Measurements from ENCODE around the gene NTF3.

Gene NTF3

GRCh38 chr12:5432011-5432400 lies at the start of gene NTF3:
TSS of gene NTF3 (plus strand) at chr12:5432108. CDS start at chr12:5432325, 217 bp downstream.
- no peak for DNase-seq

- DNase-seq, result no peak
Measured at GRCh38 chr12:5384015-5384414, 47.9 kb upstream of the NTF3 start.

- no peak for DNase-seq
Measured at GRCh38 chr12:5388581-5389535, 43.0 kb upstream of the NTF3 start.

DNA sequence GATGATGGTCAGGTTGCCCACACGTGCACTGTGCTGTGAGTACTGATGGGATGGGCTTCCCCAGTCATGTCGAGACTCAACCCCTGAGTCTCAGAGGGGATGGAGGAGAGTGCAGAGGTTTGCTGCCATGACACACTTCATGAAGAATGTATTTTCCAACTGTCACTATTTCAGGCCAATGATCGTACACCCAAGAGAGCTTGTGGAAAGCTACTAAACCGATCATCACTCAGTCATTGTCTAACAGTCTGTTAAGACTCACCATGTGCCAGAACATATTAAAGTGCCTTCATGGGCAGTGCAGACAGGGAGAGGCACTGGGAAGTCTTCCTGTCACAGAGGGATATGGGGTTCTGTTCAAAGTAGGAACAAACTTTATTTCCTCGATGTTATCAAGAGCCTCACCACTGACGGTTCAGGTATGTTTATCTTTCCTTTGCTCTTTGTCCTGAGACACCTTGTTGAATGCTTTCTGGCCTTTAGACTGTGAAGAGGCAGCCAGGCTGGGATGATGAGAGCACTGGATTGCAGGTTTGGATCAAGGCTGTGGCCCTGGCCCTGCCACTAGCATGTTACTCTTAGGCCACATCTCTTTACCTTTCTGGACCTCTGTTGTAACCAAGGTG lies 41.6 kb upstream of the NTF3 start:
- no peak for DNase-seq

DNA sequence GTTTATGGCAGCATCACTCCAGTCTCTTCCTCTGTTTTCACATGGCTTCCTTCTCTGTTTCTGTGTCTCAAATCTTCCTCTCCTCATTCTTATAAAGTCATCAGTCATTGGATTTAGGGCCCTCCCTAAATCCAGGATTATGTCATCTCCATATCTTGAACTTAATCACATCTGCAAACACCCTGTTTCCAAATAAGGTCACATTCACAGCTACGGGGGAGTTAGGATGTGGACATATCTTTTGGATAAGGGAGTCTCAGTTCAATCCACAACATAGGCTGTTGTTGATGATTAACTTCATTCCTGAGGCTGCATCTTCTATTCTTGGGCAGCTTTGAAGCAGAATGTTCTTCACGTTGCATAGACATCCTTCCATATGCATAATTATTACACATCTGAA lies 40.3 kb upstream of the NTF3 start:
- DNase-seq, result no peak

- no peak for DNase-seq
Measured at GRCh38 chr12:5392961-5393360, 38.9 kb upstream of the NTF3 start.

GRCh38 chr12:5395443-5396271 lies 36.3 kb upstream of the NTF3 start:
- DNase-seq, result no peak

DNA sequence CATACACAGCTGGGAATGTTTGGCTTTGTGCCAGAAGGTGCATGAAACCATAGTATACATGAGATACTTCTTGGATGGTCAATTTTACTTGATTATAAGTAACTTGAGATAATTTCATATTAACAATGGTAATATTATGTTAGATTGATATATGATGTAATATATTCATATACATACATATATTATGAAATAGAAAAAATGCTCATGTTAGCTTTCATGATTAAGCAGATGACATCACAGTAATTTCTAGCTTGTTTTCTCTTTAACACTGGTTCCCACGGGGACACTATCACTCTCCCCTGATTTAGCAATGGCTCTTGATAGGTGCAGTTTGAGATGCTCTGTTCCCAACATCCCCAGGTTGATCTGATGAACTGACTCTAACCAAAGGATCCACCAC lies 35.4 kb upstream of the NTF3 start:
- DNase-seq, result no peak

DNA sequence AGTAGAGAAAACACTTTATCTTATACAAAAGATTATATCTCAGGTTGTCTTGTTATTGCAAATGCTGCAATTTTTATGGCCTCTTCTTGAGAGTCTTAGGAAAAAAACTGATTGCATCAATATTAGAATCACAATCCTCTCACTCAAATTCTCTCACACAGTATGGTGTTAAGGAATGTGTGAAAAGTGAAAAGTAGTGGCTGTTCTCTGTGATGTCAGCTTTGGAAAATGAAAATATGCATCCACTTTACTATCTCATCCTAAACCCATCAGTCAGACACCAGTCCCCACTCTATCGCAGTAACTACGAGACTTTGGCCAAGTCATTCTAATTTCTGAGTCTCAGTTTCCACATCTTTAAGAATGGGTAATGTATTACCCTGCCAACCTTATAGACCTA lies 32.6 kb upstream of the NTF3 start:
- DNase-seq, result no peak

DNA sequence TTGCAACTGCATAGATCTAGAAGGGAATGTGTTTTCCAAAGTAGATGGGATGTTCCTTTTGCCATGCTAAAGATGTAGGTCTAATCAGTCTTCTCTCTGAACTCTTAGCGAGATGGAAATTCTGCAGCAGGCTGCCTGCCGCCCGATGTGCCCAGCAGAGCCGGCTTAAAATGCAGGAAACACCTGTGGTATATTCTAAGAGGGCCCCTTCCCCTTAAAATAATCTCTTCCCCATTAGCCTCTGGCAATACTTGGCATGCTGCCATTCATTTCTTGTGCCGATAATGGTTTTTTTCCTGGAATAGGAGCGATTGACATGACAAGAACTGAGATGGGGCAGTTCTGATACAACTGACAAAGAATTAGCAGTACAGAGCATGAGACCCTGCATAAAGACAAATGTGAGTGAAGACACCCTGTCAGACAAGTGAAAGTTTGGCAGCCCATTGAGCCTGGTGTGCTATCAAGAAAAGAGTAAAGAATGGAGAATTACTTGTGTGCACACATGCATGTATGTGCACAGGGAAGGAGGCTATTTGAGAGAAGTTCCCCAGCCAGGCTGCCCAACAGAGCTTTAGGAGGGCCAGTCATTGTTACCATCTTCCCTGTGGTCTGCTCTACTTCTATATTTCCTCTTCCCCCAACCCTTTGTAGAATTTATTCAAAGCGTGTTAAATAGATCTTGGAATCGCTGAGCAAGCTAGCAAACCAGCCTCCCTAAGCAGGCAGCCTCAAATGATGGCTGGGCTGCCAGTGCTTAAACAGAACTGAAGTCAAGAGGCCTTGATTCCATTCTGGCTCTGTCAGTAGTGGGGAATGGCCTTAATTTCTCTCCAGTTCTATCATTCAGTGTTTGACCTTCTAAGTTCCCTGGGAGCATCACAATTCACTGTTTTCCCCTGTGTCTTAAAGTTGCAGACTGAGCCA lies 29.6 kb upstream of the NTF3 start:
- DNase-seq, result no peak

DNA sequence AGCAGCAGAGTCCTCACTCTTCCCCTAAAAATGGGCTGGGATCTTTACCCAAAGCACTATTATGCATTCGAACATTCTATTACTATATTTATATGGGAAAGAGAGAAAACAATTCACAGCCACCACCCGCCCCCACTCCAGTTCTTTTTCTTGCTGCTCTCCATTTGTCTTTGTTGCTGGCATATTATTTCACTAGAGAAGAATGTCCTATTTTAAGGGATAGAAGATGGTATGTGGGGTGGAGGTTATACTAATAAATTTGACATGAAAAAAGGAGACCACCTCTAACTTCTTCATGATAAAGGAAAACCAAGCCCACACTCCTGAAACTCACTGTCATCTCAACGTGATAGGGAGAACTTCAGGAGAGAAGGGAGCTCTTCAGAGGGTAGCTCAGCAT lies 28.5 kb upstream of the NTF3 start:
- no peak for DNase-seq

DNA sequence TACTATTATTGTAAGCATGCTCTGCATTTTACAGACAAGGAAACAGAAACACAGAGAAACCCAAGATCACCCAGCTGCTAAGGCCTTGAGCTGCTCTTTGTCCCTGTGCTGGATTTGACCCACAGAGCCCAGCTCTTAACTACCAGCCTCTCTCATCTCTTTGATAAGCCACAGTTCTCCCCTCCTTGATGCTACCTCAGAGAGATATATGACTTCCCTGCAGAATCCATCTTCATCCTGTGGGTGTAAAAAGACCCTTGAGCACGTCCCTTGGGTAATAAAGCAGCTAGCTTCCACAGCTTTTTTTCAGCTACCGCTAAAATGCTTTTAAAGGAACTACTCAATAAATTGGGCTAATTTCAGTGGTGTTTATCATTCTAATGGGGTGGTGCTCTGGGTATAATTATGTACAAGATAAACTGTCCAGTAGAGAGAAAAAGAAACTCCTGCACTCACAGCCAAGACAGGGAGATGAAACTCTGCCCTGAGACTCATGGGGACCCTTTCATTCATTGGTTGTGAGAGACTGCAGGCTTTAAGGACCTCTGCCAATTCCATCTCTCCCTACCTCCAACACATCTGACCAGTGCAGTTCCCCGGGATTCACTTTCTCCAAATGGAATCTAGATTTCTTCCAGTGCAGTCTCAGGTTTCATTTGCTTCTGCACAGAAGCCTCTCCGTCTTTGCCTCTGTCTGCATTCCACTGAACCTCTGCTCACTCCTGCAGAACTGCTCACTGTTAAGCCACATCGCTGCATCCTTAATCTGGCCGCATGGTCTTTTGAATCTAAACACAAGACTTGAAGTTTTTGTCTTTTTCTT lies 24.7 kb upstream of the NTF3 start:
- no peak for DNase-seq

- DNase-seq, result no peak
Measured at GRCh38 chr12:5409619-5410018, 22.3 kb upstream of the NTF3 start.

DNA sequence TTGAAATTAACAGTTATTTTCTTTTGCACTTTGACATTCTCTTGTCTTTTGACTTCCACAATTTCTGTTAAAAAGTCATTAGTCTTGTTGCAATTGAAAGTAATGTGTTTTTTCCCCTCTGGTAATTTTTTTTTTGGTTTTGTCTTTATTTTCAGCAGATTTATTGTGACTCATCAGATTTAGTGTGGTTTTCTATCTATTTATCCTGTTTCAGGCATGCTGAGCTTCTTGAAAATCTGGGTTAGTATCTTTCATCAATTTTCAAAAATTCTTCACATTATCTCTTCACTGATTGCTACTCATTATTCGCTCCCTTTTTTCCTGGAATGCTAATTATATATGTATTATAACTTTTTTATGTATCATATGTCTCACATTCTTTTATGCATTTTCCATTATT lies 15.3 kb upstream of the NTF3 start:
- DNase-seq, result no peak

- no peak for DNase-seq
Measured at GRCh38 chr12:5417500-5417899, 14.4 kb upstream of the NTF3 start.

DNA sequence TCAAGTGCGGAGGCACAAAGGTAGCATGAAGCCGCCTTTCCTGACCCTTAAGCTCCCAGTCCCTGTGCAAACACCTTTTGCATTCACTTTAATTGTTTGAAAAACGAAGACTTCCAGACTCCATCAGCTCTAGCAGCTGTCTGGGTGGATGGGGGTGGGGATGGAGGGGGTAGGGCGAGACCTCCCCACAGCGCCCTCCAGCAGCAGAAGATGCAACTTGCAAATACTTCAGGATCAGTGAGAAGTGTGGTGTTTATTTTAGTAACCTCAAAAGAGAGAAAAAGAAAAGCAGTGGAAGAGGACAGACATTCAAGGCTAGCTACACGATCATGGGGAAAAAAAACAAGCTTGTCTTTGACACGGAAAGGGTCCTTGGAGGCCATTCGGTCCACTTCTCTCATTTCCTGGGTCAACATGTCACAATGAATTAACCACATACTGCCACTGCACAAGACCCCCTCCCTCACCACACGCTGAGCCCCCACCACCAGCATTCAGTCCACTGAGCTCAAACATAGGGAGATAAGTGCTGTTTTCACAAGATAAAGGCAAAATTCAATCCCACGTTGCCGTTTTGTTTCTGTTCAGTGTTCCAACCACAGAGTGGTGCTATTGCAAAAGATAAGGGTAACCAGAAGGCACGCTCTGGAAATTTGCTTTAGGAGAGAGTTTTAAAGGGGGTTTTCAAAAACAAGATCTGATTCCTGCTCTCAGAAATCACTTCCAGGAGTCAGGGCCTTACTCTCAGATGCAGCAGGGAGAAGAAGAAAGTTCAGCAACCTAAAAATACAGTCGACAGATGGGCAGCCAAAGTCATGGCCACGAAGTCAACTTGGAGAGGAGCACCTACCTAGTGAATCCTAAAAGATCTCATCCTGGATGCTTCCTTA lies 3.3 kb upstream of the NTF3 start:
- no peak for DNase-seq

DNA sequence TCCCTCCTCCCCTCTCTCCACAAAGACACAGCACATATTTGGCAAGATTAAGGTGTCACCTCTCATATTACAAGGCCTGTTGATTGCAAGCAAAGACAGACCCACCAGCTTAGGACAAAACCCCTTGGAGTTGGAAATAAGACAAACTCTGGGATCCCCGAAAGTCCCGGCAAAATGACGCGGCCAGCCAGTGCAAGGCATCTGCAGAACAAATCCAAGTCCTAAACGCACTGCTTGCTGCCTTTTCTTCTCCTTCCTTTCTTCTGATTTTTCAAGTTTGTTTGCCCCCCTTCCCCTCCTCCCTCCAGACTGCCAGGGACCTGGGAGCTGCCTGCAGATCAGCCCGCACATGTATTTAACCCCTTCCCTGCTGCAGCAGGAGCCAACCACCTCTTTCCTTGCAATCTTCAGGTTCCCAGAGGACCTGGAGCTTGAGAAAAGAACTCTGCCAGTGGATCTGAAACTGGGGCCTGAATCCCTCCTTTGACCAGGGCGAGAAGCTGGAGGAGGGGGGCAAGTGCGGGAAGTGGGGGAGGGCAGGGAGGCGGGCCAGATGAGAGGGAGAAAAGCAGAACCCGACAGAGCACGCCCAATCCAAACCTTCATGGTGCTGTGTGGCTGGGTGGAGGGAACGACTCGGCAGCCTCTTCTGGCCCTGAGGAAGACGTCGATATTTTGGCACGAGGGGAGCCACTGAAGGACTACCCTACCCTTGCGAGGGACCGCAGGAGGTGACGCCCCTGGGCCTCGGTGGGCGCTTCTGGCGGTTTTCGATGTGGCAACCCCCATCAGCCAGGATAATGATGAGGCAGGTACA lies 2.0 kb upstream of the NTF3 start:
- DNase-seq, result no peak

DNA sequence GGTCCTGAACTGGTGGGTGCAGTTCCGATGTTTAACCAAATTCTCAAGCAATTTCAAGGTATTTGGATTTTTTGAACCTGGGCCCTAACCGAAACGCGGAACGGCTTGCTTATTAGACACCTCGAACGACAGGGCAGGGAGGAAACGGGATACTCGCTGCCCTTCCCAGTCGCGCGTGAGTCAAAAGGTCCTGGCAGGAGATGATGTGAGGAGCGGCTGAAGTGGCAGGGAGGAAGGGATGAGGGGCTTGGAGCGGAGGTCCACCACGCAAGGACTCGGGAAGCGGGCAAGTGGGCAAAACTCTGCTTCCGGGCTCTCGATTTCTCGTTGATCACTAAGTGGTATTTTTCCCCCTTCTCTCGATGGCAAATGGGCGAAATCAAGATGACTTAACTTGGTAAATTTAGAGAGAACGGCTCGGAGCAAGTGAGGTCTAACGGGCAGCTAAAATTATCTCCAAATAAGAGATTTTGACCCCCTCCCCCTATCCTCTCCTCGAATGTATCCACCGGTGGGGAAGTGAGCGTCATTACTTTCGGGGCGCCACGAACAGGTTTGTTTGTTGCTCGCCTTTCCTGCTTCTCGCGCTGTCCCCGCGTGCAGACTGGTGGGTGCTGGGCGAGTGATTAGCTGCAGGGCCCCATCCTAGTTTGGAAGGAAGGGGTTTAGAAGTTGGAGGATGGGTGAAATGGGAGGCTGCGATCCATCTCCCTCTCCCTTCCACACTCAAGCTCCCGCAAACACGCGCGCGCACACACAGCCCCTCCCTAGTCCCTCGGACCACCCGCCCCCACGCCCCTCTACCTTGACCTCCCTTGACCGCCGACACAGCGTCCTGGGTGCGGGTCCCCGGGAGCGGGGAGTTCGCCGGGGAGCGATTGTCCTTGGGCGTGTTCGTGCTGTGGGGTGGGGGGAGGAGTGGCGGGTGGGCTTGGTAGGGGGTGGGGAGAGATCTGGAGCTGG lies 986 bp upstream of the NTF3 start:
- DNase-seq, result no peak

Measured in CD4-positive, alpha-beta T cell treated with Interleukin-17A for 1 hour (primary cell).